SW 1271 (cell line): ENCODE data around the gene NCOA1.
"Not testable (repeated sequence)": the region's sequence is repeated elsewhere in the genome, so short reads cannot be mapped to it uniquely, and the experiment has no call there.

Experiments used
- DNase-seq, 2 experiments: peaks; one replicate each; lab custom pipeline; 2025; lab: John Stamatoyannopoulos, UW

Gene NCOA1

GRCh38 chr2:24507549-24507948, 16.5 kb downstream of the NCOA1 start:
- DNase-seq, result no peak

DNA sequence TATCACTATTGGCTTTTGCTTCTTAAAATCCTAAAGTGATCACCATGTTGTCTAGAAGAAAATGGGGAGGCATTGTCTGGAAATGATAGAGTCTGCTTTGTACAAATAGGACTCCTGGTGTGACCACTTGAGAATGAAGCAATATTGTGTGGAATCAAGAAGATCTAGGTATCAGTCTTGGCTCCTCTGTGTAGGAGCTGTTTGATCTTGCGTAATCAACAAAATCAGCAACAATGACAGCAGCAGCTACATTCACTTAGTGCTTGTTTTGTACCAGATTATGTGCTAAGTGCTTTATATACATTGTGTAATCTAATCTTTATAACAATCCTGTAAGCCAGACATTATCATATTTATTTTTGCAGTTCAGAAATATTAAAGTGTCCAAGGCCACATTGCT, 17.8 kb downstream of the NCOA1 start:
- DNase-seq, result no peak

GRCh38 chr2:24509425-24509824, 18.4 kb downstream of the NCOA1 start:
- DNase-seq, result no peak

- DNase-seq, result no peak
These were observed 18.8 kb downstream of the NCOA1 start for GRCh38 chr2:24509840-24510239.

DNA sequence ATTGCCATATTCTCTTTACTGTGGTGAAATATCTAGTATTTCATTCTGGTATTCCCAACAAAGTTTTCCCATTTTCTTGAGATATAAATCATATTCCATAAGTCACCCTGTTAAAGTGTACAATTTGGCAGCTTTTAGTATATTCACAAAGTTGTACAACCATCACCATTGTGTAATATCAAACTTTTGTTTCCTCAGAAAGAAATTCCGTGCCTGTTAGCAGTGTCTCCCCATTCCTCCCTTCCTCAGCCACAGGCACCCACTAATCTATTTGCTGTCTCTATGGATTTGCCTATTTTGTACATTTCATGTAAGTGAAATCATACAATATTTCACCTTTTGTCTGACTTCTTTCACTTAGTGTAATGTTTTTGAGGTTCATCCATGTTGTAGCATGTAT, 19.7 kb downstream of the NCOA1 start:
- no peak for DNase-seq

DNA sequence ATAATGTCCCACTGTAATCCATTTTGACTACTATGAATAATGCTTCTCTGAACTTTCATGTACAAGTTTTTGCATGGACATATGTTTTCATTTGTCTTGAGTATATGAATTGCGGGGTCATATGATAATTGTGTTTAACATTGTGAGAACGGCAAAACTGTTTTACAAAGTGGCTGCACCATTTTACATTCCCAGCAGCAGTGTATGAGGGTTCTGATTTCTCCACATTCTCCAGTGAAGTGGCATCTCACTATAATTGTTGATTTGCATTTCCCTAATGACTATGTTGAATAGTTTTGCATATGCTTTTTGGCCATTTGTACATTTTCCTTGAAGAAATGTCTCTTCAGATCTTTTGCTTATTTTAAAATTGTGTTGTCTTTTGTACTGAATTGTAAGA, 20.1 kb downstream of the NCOA1 start:
- no peak for DNase-seq

DNA sequence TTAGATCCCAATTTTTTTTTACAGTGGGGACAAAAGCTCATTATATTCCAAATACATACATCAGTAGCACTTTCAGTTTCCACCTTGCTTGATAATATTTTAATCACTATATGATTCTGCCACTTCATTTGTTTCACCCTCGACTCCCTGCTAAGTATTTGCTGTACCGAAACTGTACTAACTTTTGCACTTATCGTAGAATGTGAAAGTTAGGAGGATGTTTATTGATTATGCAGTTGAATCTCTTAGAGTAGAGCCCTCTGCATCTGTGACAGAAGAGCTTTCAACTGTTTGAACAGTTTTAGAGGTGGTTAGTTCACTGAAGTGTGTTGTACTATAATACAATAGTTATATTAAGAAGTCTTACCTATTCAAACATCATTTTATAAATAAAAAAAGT, 20.8 kb downstream of the NCOA1 start:
- DNase-seq, result no peak

DNA sequence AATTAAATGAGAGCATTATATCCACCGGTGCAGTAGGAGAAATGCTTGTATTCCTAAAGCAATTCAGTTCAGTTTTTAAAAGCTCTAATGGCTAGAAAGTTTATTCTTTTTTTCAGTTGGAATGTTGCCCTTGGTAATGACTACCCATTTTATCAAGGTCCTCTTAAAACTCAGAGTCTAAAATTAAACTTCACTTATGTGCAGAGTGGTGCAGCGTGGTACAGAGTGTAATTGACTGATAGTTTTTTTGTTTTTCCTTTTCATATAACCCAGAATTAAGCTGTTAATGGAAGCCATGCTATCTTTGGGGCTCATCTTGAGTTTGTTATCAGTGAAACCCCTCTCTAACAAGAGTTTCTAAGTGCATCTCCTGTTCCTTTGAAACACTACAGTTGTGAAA, 21.4 kb downstream of the NCOA1 start:
- DNase-seq, result no peak

- no peak for DNase-seq
These were observed 21.8 kb downstream of the NCOA1 start for GRCh38 chr2:24512831-24513230.

DNA sequence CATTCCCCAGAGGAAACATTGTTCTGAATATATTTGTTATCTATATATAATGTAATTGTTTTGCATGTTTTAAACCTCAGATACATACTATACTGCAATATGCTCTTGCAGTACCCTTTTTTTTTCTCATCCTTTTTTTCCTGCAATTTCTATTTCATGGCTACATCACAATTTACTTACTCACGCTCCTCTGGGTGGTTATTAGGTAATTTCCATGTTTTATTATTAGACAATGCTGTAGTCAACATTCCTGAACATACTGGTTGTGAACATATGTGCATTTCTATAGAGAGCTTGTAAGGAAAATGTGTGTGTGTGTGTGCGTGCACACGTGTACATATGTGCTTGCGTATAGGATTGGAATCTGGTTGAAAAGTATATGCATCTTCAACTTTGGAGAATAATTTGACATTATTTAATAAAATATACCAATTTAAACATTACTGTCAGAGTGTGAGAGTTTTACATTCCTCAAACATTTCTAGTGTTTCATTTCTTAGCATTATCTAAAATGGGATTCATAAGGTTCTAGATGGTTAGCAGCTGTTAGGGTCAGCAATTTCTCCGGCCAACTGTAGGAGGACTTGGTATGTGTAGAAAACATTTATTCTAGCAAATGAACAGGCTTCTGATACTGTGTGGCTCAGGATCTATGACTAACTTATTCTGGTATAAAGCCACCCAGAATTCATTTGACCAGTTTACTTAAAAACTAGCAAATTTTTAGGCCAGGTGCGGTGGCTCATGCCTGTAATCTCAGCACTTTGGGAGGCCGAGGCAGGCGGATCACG, 22.4 kb downstream of the NCOA1 start:
- no peak for DNase-seq

GRCh38 chr2:24514820-24515219, 23.8 kb downstream of the NCOA1 start:
- no peak for DNase-seq

- no peak for DNase-seq
These were observed 24.3 kb downstream of the NCOA1 start for GRCh38 chr2:24515335-24515734.

DNA sequence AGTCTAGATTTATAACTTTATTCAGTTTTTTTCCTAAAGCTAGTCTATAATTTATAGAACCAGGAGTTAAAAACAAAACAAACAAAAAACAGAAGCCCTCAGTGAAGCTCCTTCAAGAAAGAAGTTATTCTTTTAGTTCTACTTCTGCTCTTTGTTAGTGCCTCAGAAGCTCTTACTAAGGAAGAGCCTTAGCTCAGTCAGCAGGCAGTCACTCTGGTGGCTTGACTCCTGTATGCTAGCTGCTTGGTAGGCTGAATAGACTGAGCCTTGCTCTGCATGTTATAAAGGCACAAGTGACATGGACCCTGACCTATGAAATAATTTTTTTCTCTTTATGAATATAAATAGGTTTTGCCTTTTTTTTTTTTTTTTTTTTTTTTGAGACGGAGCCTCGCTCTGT, 24.8 kb downstream of the NCOA1 start:
- no peak for DNase-seq

DNA sequence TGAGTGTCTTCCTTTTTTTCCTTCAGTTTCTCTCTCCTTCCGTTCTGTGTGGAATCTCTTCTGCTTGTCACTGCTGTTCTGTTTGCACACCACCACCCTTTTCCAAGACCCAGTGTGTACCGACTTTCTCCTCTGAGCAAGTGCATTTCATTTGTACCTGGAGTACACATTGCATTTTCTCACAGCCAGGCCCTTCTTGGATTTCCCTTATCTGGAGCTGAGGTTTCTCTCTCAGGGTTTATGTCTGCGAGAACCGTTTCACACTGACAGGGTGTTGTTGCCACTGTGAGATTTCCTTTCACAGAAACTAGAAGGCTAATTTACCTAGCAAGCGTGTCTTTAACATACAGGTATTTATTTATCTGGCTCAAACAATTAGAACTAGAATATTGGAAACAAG, 26.2 kb downstream of the NCOA1 start:
- no peak for DNase-seq

DNA sequence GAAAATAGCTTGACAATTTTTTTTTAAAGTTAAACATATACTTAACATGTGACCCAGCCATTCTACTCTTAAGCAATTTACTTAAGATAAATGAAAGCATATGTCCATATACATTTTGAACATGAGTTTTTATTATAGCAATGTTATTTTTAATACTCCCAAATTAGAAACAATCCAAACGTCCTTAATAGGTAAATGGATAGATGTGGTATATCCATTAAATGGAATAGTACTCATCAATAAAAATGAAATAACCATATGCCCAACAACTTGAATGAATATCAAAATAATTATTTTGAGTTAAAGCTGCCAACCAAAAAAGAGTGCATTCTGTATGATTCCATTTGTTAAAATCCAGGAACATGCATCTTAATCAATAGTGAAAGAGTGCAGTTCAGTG, 29.1 kb downstream of the NCOA1 start:
- no peak for DNase-seq

DNA sequence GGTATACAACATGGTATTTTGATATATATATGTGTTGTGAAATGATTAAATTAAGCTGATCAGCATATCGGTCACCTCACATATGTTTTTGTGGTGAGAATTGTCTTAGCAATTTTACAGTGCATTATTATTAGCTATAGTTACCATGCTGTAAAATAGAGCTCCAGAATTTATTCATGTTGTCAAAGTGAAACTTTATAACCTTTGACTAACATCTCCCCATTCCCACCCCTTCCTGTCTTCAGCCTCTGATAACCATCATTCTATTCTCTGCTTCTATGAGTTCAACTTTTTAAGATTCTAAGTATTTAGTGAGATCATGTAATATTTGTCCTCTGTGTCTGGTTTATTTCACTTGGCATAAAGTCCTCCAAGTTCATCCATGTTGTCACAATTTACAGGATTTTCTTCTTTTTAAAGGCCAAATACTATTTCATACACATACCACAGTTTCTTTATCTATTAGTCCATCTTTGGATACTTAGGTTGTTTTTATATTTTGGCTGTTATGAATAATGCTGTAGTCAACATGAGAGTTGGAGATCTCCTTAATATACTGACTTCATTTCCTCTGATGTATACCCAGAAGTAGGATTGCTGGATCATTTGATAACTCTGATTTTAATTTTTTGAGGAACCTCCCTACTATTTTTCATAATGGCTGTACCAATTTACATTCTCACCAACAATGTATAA, 30.3 kb downstream of the NCOA1 start:
- DNase-seq, result no peak

- no peak for DNase-seq
These were observed 31.1 kb downstream of the NCOA1 start for GRCh38 chr2:24521975-24522639.

GRCh38 chr2:24527536-24527935, 36.5 kb downstream of the NCOA1 start:
- DNase-seq, result no peak

- no peak for DNase-seq
These were observed 39.7 kb downstream of the NCOA1 start for GRCh38 chr2:24530796-24531195.

DNA sequence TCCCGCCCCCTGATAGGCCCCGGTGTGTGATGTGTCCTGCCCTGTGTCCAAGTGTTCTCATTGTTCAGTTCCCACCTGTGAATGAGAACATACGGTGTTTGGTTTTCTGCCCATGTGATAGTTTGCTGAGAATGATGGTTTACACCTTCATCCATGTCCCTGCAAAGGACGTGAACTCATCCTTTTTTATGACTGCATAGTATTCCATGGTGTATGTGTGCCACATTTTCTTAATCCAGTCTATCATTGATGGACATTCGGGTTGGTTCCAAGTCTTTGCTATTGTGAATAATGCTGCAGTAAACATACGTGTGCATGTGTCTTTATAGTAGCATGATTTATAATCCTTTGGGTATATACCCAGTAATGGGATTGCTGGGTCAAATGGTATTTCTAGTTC, 40.6 kb downstream of the NCOA1 start:
- not testable (repeated sequence) for DNase-seq

- DNase-seq, result not testable (repeated sequence)
These were observed 41.0 kb downstream of the NCOA1 start for GRCh38 chr2:24532057-24532456.

- not testable (repeated sequence) for DNase-seq
These were observed 42.5 kb downstream of the NCOA1 start for GRCh38 chr2:24533574-24533973.

DNA sequence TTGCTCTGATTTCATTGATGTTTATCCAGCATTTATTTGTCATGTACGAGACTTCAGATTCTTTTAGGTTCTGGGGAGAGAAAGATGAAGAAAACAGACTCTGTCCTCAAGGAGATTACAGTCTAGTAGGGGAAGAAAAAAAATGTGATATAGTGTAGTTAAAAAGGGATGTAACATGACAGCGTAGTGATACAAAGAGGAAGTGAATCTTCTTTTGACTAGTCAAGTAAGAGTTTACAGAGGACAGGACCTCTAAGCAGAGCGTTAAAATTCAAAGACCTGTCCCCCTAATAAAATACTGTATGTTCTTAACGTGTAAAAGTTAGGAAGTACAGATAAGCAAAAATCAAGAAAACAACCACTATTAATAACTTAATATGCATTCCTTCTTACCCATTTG, 47.7 kb downstream of the NCOA1 start:
- no peak for DNase-seq
